Measurements from ENCODE around the gene PRKCA.
"Not testable (repeated sequence)": the region's sequence is repeated elsewhere in the genome, so short reads cannot be mapped to it uniquely, and the experiment has no call there.

PRKCA gene

GRCh38 chr17:66290101-66290722, 12.2 kb upstream of the PRKCA start:
- DNase-seq (ENCODE audit: low read depth in 1 of 2, low spot score in 1 of 2) = no peak

DNA sequence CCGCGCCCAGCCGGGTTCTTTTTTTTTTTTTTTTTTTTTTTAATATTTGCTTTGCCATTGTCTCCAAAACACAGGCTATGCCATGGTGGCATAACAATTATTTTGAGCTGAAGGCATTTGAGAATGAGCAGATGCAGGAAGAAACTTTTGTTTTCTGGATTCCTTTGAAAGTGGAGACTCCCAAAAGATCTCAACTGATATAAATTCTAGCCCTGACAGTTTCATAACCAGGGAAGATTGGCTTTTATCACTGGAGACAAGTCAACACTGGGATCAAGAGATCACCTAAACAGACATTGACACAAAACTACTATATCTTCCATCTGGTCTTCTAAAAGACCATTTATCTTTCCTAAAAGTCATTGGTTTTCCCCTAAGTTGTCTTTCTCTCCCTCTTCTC, 10.1 kb upstream of the PRKCA start:
- no peak for DNase-seq (ENCODE audit: low read depth in 1 of 2, low spot score in 1 of 2)

GRCh38 chr17:66296289-66296725, 6.1 kb upstream of the PRKCA start:
- DNase-seq (ENCODE audit: low read depth in 1 of 2, low spot score in 1 of 2) = no peak

GRCh38 chr17:66297443-66297842, 5.0 kb upstream of the PRKCA start:
- DNase-seq (ENCODE audit: low read depth in 1 of 2, low spot score in 1 of 2) = not testable (repeated sequence)

- DNase-seq (ENCODE audit: low read depth in 1 of 2, low spot score in 1 of 2) = no peak
These were observed 2.7 kb upstream of the PRKCA start for GRCh38 chr17:66299711-66300110.

- no peak for DNase-seq (ENCODE audit: low read depth in 1 of 2, low spot score in 1 of 2)
These were observed 1.5 kb upstream of the PRKCA start for GRCh38 chr17:66300956-66301355.

DNA sequence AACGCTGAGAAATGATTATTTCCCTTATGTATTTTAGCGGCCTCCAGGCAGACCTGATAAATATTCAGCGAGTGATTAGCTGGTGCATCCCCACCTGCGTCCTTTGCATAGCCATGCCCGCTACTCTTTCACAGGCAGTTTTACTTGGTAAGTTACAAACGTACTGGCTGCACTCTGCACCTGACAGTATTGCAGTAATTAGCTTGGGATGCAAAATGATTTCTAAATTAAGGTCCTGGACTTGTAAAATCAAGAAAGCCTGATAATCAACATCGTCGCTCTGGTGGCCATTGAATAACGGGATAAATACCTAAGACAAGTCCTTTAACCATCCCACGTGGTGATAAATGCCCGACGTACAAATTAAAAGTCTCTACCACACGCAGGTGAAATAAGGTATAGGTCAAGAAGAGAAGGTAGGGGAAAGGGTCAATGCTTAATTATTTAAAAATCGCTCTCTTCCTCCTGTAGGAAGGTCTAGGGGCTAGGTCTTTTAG, 998 bp upstream of the PRKCA start:
- no peak for DNase-seq (ENCODE audit: low read depth in 1 of 2, low spot score in 1 of 2)

DNA sequence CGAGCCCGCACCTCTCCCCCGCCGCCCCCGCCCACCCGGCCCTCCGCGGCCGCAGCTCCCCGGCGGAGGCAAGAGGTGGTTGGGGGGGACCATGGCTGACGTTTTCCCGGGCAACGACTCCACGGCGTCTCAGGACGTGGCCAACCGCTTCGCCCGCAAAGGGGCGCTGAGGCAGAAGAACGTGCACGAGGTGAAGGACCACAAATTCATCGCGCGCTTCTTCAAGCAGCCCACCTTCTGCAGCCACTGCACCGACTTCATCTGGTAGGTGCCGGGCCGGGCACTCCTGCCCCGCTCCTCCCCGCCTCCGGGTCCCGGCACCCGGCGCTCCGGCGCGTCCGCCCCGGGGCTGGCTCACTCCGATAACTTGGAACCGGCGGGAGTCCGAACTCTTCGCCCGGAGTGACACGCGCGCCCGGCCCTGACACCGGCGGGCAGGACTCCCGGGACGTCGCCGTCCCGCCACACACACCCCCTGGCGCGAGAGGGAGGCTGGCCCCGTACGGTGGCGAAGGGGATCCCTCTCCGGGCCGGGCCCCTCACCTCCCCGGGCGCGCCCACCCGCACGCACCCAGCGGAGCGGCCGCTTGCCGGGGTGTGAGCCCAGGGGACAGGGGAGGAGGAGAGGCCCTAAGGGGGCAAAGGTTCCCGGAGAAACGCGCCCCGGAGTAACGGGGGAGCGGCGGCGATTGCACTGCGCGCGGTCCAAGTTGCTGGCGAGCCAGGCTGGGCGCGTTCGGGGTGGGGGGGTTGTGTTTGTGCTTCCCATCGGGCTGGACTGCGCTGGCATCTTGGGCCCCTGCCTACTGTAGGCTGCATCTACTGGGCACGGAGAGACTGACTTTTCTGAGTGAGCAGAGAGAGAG, 581 bp downstream of the PRKCA start:
- DNase-seq (ENCODE audit: low read depth in 1 of 2, low spot score in 1 of 2) = peak; percentile 15 to 25

DNA sequence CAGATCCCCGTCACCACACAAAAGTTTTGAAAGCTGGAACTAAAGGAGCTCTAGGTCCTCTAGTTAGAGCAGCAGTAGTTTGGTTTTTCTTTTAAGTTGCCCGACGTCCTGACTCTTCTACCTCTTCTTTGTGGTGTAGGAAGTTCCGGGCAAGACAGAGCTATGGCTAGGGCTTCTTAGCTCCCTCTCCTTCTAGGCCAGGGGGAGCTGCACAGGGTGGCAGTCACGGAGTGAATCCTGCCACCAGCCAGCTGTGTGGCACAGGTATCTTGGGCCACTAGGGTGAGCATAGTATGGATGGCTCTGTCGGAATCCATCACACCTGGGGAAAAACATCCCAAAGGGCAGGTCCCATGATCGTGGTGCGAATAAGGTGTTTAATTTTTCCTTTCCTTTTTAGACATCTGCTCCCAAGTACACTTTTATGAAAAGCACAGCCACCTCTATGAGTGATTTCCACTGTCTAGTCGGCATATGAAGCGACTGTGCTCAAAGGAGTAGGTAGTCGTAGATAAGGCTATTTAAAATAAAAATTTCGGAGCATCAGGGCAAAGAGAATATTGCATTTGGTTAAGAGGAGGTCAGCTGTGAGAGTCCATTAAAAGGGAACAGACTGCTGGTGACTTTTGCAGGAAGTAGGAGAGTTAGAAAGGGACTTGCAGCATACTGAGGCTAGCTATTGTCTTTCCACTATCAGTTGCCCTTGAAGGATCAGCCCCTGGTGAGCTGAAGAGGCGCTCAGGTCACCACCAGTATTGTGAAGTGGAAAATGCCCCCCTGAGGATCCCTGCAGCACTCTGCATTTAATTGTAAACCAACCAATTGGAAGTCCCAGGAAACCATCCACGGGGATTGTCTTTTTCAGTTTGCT, 2.1 kb downstream of the PRKCA start:
- DNase-seq (ENCODE audit: low read depth in 1 of 2, low spot score in 1 of 2) = no peak

GRCh38 chr17:66306446-66306845, 4.0 kb downstream of the PRKCA start:
- DNase-seq (ENCODE audit: low read depth in 1 of 2, low spot score in 1 of 2) = no peak

DNA sequence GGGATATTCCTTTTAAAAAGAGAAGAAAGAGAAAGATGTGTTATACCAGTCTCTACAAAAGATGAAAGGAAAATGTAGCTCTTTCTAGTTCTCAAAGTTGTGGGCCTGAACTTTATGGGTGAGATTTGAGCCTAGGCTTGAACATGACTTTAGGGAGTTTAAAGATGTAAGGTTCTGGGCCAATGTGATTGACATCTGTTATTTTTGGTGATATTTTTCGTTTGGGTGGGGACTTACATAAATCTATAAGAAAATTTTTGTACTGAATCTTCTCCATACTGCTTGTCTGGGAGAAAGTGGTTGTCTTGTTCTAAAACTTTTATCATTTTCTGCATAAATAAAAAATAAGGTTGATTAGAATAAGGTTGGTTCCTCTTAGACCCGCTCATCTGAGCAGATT, 4.8 kb downstream of the PRKCA start:
- DNase-seq (ENCODE audit: low read depth in 1 of 2, low spot score in 1 of 2) = no peak

GRCh38 chr17:66308856-66309255, 6.4 kb downstream of the PRKCA start:
- no peak for DNase-seq (ENCODE audit: low read depth in 1 of 2, low spot score in 1 of 2)

GRCh38 chr17:66309793-66310192, 7.4 kb downstream of the PRKCA start:
- DNase-seq (ENCODE audit: low read depth in 1 of 2, low spot score in 1 of 2) = no peak

DNA sequence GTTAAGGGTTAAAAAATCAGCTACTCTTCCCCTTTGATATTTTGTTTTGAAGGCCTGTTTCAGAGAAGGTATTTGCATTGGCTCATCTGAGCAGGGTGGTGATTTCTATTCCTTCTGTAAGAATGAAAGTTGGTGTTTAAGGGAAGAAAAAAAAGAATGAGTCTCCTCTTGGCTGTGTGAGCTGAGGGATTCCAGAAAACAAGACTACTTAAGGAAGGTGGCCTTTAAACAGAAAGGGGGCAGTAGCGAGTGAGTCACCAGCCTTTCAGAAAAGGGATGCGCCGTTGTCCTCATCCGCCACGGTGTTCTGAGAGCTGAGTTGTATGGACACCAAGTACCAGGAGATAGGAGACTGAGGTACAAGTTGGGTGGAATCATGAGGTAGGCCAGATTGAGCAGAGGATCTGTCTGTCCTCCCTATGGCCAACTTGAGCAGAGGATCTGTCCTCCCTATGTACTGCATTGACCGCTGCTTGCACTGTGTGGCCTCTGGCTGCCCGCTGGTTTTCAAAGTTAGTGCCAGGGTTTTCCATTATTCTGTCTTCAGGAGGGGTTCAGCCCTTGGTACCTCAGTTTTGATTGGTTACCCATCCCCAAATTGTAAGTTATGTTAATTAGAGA, 8.2 kb downstream of the PRKCA start:
- no peak for DNase-seq (ENCODE audit: low read depth in 1 of 2, low spot score in 1 of 2)

DNA sequence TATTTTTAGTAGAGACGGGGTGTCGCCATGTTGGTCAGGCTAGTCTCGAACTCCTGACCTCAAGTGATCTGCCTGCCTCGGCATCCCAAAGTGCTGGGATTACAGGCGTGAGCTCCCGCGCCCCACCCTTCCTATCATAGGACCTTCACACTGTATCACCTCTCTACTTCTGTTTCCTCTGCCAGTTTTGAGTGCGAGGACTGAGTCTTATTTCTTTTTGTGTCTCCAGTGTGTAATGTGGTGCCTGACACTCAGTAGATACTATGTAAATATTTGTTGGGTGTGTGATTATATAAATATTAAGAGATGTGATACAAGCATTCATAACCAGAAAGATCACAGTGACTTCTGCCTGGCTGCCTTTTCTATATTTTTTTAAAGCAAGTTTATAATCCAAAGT, 10.5 kb downstream of the PRKCA start:
- DNase-seq (ENCODE audit: low read depth in 1 of 2, low spot score in 1 of 2) = no peak

- DNase-seq (ENCODE audit: low read depth in 1 of 2, low spot score in 1 of 2) = no peak
These were observed 10.9 kb downstream of the PRKCA start for GRCh38 chr17:66313325-66313724.

- no peak for DNase-seq (ENCODE audit: low read depth in 1 of 2, low spot score in 1 of 2)
These were observed 11.7 kb downstream of the PRKCA start for GRCh38 chr17:66313995-66314659.

GRCh38 chr17:66317629-66318028, 15.2 kb downstream of the PRKCA start:
- no peak for DNase-seq (ENCODE audit: low read depth in 1 of 2, low spot score in 1 of 2)

DNA sequence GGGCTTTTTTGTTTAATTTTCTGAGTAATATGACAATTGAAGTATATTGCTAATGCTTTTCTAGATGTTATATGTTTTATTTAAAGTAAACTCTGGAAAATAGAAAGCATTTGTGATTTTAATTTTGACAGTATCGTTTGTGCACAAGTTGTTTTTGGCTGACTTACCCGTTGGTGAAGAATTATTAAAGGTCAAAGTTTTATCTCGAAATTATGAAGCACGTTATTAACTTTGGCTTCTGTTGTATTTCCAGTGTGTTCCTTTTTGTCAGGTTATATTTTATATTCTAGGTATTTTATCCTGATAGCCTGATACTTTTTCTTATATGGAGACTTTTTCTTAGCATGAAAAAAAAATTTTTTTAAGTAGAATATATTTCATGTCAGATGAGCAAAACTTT, 16.8 kb downstream of the PRKCA start:
- no peak for DNase-seq (ENCODE audit: low read depth in 1 of 2, low spot score in 1 of 2)

DNA sequence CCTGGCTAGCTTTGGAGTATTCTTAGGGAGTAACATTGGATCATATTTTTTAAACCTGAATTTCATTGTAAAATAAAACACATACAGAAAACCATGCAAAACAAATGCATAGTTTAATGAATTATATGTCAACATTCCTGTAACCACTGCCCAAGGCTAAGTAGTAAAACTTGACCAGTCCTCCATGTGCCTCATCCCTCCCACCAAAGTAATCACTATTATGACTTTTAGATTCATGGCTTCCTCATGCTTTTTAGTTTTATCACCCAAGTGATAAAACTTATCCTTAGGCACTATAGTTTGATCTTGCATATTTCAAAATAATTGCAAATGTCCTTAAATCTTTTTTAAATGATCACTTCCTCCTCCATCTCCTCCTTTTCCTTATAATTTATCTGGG, 20.4 kb downstream of the PRKCA start:
- no peak for DNase-seq (ENCODE audit: low read depth in 1 of 2, low spot score in 1 of 2)
